HG03103 (cell line): Measurements from ENCODE around the gene SYNGR1.

Experiments
- ATAC-seq: cut with Tn5 transposase; IDR thresholded peaks from one replicate; pipeline ENCODE4 v1.9.1; 2021; ENCODE audit warnings: low read depth; ENCODE audit not compliant: unreplicated experiment

The SYNGR1 gene, protein sequence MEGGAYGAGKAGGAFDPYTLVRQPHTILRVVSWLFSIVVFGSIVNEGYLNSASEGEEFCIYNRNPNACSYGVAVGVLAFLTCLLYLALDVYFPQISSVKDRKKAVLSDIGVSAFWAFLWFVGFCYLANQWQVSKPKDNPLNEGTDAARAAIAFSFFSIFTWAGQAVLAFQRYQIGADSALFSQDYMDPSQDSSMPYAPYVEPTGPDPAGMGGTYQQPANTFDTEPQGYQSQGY

DNA sequence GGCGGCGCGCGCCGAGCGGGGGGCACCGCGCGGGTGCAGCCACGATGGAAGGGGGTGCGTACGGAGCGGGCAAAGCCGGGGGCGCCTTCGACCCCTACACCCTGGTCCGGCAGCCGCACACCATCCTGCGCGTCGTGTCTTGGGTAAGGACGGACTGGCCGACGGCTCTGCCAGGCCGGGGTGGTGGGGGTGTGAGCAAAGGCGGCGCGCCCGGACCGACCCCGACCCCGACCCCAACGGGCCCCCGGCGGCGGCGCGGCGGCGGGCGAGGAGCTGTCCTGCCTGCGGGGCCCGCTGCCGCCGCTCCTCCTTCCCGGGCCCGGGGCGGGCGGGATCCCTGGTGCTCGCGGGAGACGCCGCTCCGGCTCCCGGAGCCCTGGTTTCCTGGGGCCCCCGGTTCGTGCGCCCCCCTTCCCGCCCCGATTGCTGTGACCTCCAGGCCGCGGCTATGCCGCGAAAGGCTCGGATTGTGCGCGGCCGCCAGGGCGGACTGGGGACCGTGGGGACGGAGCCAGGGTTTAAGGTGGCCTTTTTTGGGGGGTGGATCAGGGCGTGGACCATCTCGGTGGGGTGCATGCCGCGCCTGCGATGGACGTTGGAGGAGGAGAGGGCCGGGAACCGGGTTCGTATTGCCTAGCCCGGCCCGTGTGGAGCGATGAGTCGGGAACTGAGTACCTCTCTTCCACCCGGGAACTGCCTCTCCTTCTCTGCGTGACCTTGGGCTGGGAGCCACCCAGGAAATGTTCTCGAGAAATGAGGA, at the start of gene SYNGR1:
Gene SYNGR1 (plus strand): TSS at position 25 of the 760 bp plus-strand sequence. CDS start 20 bp downstream, at position 45.
- no peak for ATAC-seq

DNA sequence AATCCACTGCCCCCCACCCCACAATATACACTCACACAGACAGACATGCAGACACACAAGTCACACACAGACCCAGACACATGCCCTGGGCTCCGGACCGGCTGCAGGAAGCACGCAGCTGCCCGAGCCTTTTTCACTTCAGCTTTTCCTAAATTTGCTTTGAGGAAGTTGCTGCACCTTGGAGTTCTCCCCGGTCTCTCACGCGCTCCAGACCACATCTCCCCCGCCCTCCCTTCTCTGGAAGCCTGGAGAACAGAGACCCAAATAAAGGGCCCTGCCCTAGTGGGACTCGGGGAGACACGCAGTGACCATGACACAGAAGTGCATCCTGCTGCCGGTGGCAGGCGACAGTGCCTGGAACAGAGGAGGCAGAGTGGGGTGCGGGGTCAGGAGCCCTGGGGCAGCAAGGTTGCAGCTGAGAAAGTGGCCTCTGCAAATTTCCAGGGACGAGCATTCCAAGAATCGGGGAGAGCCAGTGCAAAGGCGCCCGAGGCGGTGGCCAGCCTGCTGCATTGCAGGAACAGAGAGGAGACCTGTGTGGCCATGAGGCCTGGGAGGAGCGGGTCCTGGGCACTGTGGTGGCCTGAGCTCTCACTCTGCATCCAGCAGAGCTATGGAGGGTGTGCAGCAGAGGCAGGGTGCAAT, 49.5 kb upstream of the SYNGR1 start:
- no peak for ATAC-seq

DNA sequence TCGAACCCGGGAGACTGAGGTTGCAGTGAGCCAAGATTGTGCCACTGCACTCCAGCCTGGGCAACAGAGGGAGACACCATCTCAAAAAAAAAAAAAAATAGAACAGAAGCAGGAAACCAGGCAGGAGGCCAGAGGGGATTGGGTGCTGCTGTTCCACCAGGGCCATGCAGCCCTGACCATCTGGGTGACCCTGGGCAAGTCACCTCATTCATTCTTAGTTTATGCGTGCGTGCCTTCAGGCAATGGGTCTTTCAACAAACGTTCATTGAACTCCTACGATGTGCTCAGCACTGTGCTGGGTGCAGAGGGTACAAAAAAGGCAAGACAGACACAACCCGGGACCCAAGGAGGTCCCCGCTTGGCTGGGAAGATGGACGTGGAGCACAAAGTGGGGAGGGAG, 48.7 kb upstream of the SYNGR1 start:
- no peak for ATAC-seq

DNA sequence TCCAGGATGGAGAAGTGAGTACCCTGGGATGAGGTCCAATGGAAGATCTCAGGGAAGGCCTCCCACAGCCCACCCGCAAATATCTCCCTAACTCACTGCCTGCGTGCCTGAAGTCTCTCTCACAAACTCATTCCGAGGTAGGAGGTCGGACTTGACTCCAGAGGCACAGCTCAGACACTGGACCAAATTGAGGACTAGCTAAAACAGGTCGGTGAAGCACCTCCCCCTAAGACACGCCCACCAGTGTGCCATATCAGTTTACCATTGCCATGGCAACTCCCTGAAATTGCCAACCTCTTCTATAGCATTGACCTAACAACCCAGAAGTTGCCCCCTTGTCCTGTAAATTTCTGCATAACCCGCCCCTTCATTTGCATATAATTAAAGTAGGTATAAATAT, 47.9 kb upstream of the SYNGR1 start:
- no peak for ATAC-seq

DNA sequence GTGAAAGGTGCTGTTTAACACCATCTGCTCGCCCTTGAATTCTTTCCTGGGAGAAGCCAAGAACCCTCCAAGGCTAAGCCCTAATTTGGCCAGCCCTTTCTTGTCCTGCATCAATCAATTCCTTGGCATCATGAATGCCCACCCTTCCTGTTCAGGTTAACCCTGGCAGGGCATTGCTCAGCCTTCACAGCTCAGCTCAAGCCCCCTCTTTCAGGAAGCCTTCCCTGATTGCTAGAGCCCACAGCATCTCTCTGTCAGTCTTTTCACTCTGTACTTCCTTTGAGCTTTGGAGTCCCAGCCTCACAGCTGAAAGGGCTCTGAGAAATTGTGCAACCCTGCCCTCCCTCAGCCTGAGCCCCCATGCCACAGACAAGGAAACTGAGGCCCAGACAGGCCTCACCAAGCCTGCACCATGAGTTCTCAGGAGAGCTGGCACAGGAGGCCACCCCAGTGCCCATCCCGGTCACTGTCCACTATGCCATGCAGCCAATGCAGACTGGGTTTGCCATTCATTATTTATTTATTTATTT, 47.3 kb upstream of the SYNGR1 start:
- no peak for ATAC-seq

- no peak for ATAC-seq
Observed at GRCh38 chr22:39303358-39303757, 46.4 kb upstream of the SYNGR1 start.

DNA sequence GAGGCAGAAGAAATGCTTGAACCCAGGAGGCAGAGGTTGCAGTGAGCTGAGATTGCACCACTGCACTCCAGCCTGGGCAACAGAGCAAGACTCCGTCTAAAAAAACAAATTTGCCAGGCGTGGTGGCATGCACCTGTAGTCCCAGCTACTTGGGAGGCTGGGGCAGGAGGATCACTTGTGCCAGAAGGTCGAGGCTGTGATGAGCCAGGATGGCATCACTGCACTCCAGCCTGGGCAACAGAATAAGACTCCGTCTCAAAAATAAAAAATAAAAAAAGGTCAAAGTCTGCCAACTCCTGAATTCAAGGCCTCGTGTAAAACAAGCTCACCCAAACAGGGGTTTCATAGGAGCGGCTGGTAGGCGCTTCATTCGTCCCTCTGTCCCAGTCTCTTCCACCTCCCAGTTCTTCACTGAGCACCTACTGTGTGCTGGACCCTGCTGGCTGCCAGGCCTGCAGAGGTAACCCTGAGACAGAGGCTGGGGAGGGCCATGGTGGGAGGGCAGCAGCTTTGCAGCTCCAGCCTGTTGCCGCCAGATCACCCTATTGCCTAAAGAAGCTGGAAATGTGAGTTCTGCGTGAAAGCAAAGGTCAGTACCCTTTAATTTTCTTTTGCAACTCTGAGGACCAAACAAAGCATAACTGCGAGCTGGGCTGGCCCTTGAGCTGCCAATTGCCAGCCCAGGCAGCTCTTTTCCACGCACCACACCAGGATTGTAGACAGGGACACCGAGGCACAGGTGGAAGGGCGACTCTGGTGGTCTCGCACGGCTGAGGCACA, 45.7 kb upstream of the SYNGR1 start:
- no peak for ATAC-seq

- no peak for ATAC-seq
Observed at GRCh38 chr22:39306456-39307361, 43.1 kb upstream of the SYNGR1 start.

GRCh38 chr22:39308614-39309363, 41.0 kb upstream of the SYNGR1 start:
- no peak for ATAC-seq

GRCh38 chr22:39309364-39309861, 40.4 kb upstream of the SYNGR1 start:
- ATAC-seq = no peak

DNA sequence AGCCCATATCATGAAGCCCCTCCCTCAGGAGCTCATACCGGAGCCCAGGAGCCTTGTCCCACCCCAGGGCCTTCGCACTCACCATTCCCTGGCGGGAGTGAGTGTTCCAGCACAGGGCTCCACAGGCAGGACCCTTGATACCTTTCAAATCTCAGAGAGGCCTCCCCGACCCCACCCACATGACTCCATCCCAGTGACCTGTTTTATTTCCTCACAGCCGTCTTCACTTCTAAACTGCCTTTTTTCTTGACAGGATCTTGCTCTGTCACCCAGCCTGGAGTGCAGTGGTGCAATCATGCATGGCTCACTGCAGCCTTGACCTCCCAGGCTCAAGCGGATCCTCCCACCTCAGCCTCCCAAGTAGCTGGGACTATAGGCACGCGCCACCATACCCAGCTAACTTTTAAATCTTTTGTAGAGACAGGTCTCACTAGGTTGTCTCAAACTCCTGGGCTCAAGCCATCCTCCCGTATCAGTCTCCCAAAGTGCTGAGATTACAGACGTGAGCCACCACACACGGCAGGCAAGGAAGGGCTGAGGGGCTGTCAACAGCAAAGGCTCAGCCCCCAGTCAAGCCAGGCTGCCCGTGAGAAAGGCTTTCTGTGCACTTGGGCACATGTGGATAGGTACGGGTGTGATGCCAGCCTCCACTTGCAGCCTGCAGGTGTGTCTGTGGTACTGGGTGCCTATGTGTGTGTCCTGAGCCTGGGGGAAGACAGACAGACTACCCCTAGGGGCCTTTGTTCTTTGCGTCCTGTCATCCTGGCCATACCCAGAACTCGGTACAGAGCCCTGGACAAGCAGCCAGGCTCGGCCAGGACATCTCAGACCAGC, 39.7 kb upstream of the SYNGR1 start:
- no peak for ATAC-seq

DNA sequence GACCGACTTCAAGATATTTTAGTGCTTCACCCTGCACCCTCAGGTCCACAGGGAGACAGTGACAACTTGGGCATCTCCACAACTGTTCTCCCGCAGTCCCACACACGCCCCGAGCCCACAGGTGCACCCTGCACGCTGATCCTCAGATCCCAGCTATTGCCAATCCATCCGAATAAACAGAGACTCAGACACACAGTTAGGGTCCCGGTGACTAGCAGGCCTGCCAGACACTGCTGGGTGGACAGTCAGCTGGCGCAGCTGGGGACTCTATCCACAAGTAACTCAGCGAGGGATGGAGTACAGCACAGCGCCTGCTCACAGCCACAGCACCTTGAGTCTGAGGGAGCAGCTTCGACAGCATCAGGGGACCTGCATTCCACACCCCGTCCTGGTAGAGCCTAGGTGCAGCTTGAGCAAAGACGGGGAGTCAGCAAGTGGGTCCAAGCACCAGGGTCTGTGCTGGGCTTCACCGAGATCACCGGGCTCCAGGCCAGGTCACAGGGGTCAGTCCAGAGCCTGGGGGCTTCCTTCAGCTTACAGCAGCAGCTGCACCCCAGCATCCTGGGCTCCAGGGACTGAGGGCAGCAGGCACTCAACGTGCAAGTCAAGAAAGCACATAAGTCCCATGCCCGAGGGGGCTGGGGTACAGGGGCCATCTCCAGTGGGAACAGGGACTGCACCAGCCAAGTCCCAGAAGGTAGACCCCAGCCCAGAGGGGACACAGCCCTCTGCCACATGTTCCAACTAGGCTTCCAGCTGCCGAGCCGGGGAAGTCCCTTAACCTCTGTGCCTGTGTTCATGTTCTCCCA, 38.0 kb upstream of the SYNGR1 start:
- ATAC-seq = no peak

DNA sequence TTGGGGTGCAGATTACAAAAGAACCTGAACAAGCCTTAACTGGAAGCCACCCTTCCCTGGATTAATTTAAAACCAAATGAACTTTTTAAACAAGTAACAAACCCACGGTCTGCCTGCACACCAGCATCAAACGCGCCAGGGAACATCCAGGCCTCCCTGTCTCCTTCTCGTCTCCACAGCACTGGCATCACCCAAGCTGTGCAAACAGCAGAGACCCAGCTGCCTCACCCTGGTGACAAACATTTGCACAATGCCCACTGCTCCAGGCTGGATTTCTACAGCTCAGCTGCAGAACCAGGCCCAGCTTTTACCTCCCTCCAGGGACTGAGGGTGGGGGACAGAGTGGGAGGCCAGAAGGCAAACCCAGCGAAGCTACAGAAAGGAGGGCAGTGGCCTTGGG, 37.4 kb upstream of the SYNGR1 start:
- no peak for ATAC-seq

DNA sequence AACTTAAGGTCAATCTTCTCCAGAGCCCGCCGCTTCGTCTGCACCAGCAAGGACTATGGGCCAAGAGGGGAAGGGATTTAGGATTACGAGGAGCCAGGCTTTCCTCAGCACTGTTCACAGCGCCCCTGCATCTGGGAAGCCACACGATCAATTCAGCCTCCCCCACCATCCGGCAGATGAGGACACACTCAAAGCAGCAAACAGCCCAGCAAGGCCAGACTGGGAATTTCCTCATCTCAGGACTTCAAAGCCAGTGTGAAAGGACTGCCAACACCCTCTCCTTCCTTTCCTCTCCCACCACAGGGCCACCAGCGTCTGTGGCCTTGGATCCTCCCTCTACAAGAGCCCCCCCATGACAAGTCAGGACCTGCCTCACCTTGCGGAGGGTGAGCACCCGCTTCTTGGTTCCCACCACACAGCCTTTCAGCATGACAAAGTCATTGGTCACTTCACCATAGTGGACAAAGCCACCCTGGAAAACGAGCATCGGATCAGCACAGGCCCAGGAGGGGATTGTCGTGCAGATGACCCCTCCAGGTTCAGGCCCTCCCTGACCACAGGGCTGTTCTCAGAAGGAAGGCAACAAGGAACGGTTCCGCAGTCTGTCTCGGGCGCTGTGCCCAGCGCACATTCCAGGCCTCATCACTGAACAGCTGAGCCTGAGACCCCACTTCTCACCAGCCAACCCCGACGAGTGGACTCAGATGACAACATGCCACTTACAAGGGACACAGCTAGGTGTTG, 36.4 kb upstream of the SYNGR1 start:
- no peak for ATAC-seq

- ATAC-seq = no peak
Observed at GRCh38 chr22:39314251-39314971, 35.4 kb upstream of the SYNGR1 start.

- ATAC-seq = no peak
Observed at GRCh38 chr22:39315389-39315788, 34.4 kb upstream of the SYNGR1 start.
